Measurements from ENCODE around the gene BORCS5.
"Not testable (repeated sequence)": the region's sequence is repeated elsewhere in the genome, so short reads cannot be mapped to it uniquely, and the experiment has no call there.

The BORCS5 gene

GRCh38 chr12:12491606-12492005, 134.7 kb downstream of the BORCS5 start:
- no peak for FAIRE-seq

GRCh38 chr12:12492547-12492946, 135.7 kb downstream of the BORCS5 start:
- no peak for FAIRE-seq

GRCh38 chr12:12495536-12495935, 138.7 kb downstream of the BORCS5 start:
- FAIRE-seq: no peak

DNA sequence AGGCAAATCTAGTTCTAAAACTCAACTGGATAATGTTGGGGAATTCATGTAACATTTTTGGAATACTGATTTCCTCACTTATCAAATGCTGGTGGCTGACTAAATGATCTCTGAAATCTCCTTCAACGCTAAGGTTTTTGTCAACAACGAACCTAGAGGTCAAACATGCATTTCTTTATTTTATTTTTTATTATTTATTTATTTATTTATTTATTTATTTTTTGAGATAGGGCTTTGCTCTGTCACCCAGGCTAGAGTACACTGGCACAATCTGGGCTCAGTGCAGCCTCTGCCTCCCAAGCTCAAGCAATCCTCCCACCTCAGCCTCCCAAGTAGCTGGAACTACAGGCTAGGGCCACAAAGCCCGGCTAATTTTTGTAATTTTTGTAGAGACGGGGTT, 141.3 kb downstream of the BORCS5 start:
- no peak for FAIRE-seq

DNA sequence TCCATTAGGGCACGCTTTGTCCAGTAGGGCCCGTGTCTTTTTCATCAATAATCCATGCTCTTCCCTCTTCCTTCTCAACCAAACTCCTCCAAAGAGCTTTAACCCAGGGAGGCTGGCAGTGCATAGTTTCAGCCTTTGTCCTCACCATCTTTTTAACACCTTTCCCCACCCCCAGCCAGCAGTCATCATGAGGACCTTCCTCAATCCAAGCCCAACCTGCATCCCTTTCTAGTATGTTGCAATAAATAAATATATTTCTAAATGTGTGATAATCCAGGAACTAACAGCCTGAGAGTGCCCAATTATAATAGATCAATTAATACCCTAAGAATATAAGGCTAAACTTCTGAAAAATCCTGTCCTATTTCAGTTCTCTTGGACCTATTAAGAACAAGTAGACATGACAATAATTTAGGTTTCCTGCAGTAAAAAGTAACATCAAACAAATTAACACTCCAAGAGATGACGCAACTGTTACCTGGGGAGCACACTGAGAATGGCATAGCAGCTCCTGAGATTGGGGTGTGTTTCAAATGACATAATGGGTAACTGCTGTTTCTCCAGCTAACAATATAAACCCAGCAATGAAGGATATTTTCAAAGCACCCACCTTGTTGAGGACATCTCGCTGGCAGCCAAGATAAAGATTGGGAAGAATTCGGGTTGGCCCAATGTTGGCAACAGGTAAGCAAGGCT, 143.2 kb downstream of the BORCS5 start:
- FAIRE-seq: no peak

DNA sequence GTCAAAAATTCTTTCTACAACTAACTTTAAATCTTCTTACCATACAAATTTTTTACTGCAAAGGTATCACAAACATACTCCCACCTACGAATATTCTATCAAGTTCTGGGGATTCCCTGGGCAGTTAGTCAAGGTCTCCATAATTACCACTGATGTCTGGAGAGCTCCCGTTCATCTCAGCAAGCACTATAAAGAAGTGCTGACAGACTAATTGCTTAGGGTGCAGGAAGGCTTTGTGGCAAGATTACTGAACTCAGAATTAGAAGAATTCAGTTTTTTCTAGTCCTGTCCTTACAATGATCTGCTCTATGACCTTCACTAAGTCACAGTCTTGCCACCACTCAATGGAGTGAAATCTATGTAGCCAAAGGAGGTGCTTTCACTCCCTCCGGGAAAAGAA, 144.2 kb downstream of the BORCS5 start:
- FAIRE-seq: no peak

- not testable (repeated sequence) for FAIRE-seq
Observed at GRCh38 chr12:12502130-12502814, 145.4 kb downstream of the BORCS5 start.

GRCh38 chr12:12502815-12503151, 145.9 kb downstream of the BORCS5 start:
- FAIRE-seq: no peak

GRCh38 chr12:12503384-12504078, 146.7 kb downstream of the BORCS5 start:
- FAIRE-seq: no peak

DNA sequence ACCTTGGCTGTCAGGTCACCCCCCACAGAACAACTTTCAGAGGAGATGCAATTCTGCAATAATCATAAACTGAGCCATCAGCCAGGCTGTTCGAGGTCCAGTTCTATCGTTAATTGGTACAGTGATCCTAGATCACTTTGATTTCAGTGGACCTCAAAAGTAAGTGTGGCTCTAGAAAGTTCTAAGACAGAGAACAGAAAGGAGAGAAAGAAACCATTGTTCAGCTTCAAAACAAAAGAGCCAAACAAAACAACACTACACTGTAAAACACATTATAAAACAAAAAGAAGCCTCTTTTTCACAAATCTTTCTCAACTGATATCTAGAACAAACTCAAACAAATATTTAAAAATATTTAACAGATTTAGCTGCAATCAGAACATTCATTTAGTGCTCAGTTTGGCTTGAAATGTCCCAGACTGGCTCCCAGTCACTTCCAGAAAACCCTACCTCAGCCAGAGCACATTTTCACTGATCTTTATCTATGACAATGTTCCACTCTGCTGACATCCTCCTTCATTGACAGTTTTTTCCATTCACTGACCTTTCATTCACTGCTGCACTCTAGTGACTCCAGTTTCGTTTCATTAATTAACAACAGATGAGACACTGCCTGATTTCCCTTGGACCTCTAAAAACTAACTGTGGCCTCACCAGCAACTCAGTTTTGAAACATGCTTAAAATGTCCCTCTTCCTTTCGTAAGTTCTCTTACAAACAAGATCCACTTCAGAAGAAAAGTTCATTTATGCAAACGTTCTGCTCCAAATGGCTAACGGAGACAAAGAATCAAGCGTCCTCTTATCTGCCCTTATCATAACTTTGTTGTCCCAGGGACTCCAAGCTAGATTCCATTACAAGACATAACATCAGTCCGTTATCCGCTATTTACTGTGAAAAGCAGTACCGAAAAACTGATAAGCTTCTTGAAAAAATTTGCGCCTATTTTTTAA, 148.9 kb downstream of the BORCS5 start:
- no peak for FAIRE-seq

- FAIRE-seq: no peak
Observed at GRCh38 chr12:12506496-12506890, 149.6 kb downstream of the BORCS5 start.

DNA sequence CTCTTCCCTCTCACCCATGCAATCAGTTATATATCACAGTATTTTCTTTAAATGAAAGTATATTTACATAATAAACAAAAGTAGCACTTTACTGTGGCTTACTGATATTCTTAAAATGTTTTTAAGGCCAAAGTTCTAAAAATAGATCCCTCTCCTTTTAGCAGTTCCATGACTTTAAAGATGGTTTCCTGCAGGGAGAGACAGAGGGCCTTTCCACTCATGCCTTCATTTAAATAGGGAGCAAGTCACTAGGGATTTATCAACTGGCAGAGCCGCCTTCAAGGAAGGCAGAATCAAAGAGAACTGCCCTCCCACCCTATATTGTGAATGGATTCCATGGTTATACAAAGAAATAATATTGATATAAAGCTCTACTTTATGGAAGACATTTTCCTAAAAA, 150.2 kb downstream of the BORCS5 start:
- no peak for FAIRE-seq

GRCh38 chr12:12508612-12509011, 151.7 kb downstream of the BORCS5 start:
- no peak for FAIRE-seq

- FAIRE-seq: no peak
Observed at GRCh38 chr12:12510141-12510540, 153.3 kb downstream of the BORCS5 start.

- FAIRE-seq: no peak
Observed at GRCh38 chr12:12510551-12510950, 153.7 kb downstream of the BORCS5 start.

DNA sequence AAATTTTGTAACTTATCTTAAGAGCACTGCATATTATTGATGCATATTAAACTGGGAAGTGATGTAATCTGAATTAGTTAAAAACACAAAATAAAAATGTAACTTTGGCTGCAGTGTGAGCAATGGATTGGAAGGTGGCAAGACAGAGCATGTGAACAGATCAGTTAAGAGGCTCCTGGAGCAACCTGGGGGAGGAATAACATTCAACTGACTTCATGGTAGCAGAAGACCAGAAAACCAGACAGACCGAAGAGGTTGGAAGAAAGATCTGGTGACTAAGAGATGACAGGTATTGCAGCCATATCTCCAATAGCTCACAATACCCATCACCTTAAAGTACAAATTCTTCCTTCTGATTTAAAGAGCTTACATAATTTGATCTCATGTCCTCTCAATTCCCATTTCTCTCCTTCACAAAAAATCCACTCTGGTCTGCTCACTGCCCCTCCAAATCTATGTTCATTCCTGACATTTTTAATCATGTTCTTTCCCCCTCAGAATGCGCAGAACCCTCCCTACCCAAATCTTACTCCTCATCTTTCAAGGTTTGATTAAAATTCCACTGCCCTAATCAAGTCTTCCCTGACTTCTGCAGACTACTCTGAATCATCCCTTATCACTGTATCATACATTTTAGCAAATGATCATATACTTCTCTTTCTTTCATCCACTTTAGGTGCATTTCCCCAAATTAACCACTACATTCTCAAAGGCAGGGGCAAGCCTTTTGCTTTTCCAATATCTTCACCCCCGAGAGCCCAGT, 154.3 kb downstream of the BORCS5 start:
- FAIRE-seq: no peak

GRCh38 chr12:12511895-12512711, 155.2 kb downstream of the BORCS5 start:
- no peak for FAIRE-seq

GRCh38 chr12:12513416-12514006, 156.6 kb downstream of the BORCS5 start:
- no peak for FAIRE-seq

- no peak for FAIRE-seq
Observed at GRCh38 chr12:12518464-12518845, 161.6 kb downstream of the BORCS5 start.

- no peak for FAIRE-seq
Observed at GRCh38 chr12:12518919-12519318, 162.0 kb downstream of the BORCS5 start.
